HG03378 (cell line): ENCODE results near the gene S100A6.
"Not testable (repeated sequence)": the region's sequence is repeated elsewhere in the genome, so short reads cannot be mapped to it uniquely, and the experiment has no call there.

Source experiments
- ATAC-seq: cut with Tn5 transposase; IDR thresholded peaks from one replicate; pipeline ENCODE4 v1.9.1; 2021; ENCODE audit warnings: mild to moderate bottlenecking, moderate library complexity; ENCODE audit not compliant: unreplicated experiment

S100A6 gene

GRCh38 chr1:153532769-153533599 lies 2.8 kb downstream of the S100A6 start:
- ATAC-seq: no peak

- no peak for ATAC-seq
Measured at GRCh38 chr1:153532181-153532580, 3.6 kb downstream of the S100A6 start.

GRCh38 chr1:153531638-153532037 lies 4.2 kb downstream of the S100A6 start:
- no peak for ATAC-seq

GRCh38 chr1:153527683-153528040 lies 8.1 kb downstream of the S100A6 start:
- no peak for ATAC-seq

- no peak for ATAC-seq
Measured at GRCh38 chr1:153527023-153527682, 8.6 kb downstream of the S100A6 start.

- ATAC-seq: no peak
Measured at GRCh38 chr1:153526132-153526543, 9.7 kb downstream of the S100A6 start.

- no peak for ATAC-seq
Measured at GRCh38 chr1:153525088-153525728, 10.6 kb downstream of the S100A6 start.

- ATAC-seq: not testable (repeated sequence)
Measured at GRCh38 chr1:153522353-153523048, 13.3 kb downstream of the S100A6 start.

GRCh38 chr1:153521808-153522207 lies 14.0 kb downstream of the S100A6 start:
- not testable (repeated sequence) for ATAC-seq

- no peak for ATAC-seq
Measured at GRCh38 chr1:153520818-153521476, 14.8 kb downstream of the S100A6 start.

- not testable (repeated sequence) for ATAC-seq
Measured at GRCh38 chr1:153520137-153520691, 15.6 kb downstream of the S100A6 start.

GRCh38 chr1:153519242-153519641 lies 16.5 kb downstream of the S100A6 start:
- no peak for ATAC-seq

- ATAC-seq: no peak
Measured at GRCh38 chr1:153515504-153516394, 20.0 kb downstream of the S100A6 start.

- no peak for ATAC-seq
Measured at GRCh38 chr1:153513666-153514065, 22.1 kb downstream of the S100A6 start.

- no peak for ATAC-seq
Measured at GRCh38 chr1:153513023-153513422, 22.8 kb downstream of the S100A6 start.

- no peak for ATAC-seq
Measured at GRCh38 chr1:153510984-153511410, 24.8 kb downstream of the S100A6 start.

- no peak for ATAC-seq
Measured at GRCh38 chr1:153509729-153510354, 25.9 kb downstream of the S100A6 start.

GRCh38 chr1:153509036-153509435 lies 26.8 kb downstream of the S100A6 start:
- no peak for ATAC-seq
